GM12864 (cell line): ENCODE measurements around the gene NSMCE1.

Source experiments
- DNase-seq: peaks from one replicate; pipeline ENCODE4 v3.0.0-alpha.2; 2011; ENCODE audit warnings: low read depth
- H3K4me3 ChIP-seq: 2 replicates; pipeline ENCODE4 v1.5.1; 2011; ENCODE audit warnings: mild to moderate bottlenecking, low read depth, low read length, control low read depth
- TF ChIP-seq, protein P1 (sequence below): IDR thresholded peaks from 2 replicates; pipeline ENCODE4 v1.5.1; 2011; ENCODE audit warnings: low read depth, mild to moderate bottlenecking, moderate library complexity, low read length, control low read depth, inconsistent platforms; ENCODE audit errors: missing control alignments

The NSMCE1 gene

DNA sequence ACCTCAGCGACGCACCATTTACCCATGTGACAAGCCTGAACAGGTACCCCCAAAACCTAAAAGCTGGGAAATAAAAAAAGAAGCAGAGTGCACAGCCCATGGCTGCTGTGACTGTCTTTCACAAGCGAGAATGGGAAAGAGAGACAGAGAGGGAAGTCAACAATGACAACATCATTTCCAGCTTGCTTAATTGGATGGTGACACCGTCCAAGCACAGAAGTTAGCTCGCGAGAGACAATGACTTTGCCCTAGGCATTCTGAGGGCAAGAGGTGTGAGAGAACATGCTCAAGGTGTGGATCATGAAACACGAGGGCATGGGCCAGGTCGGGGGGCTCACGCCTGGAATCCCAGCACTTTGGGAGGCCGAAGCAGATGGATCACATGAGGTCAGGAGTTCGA lies 19.3 kb upstream of the NSMCE1 start:
- TF ChIP-seq, protein P1, sequence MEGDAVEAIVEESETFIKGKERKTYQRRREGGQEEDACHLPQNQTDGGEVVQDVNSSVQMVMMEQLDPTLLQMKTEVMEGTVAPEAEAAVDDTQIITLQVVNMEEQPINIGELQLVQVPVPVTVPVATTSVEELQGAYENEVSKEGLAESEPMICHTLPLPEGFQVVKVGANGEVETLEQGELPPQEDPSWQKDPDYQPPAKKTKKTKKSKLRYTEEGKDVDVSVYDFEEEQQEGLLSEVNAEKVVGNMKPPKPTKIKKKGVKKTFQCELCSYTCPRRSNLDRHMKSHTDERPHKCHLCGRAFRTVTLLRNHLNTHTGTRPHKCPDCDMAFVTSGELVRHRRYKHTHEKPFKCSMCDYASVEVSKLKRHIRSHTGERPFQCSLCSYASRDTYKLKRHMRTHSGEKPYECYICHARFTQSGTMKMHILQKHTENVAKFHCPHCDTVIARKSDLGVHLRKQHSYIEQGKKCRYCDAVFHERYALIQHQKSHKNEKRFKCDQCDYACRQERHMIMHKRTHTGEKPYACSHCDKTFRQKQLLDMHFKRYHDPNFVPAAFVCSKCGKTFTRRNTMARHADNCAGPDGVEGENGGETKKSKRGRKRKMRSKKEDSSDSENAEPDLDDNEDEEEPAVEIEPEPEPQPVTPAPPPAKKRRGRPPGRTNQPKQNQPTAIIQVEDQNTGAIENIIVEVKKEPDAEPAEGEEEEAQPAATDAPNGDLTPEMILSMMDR = no peak
- DNase-seq = no peak

DNA sequence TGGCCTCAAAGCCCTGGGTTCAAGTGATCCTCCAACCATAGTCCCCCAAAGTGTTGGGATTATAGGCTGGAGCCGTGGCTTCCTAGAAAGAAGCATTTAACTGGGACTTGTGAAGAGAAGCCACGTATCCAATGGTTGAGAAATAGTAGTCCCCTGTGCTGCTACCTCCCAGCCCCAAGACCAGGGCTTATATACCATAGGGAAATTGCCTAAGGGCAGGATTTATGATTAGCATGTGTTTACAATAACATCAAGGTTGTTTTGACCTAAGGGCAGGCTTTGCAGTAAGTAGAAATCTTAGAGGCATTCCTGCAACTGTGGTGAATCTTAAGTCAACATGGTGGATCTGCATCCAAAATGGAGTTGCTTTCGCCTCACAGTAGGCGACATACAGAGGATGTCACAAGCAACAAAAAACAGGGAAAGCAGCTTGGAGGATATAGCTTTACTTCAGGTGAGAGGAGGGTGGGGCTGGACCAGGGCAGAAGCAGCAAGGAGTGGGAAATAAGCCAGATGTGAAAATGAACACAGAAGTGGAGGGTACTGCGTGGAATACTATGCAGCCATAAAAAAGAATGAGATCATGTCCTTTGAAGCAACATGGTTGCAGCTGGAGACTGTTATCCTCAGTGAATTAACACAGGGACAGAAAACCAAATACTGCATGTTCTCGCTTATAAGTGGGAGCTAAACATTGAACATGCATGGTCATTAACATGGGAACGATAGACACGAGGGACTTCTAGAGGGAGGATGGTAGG lies 18.7 kb upstream of the NSMCE1 start:
- no peak overlapping the region for H3K4me3 ChIP-seq
- no peak for DNase-seq
- TF ChIP-seq, protein P1 = no peak

More for the DNA sequence above, 19.3 kb upstream of the NSMCE1 start:
- H3K4me3 ChIP-seq = no peak overlapping the region

DNA sequence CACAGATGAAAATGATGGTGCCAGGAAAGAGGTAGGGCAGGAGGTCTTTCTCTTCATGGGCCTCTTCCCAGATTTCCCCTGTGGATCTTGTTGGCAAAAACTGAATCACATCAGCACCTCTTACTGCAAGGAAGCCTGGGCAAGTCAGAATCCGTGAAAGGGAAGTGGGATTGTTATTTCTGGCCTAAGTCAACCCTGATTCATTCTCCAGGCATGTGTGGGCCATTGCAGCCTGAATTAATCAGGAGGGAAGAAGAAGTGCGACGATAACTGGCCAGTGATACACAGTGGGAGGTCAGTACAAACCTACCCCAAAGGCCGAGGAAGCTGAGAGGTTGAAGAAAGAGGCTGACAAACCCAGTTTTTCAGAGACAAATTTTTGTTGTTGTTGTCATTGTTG lies 17.9 kb upstream of the NSMCE1 start:
- DNase-seq = no peak
- TF ChIP-seq, protein P1 = no peak
- H3K4me3 ChIP-seq = no peak overlapping the region

DNA sequence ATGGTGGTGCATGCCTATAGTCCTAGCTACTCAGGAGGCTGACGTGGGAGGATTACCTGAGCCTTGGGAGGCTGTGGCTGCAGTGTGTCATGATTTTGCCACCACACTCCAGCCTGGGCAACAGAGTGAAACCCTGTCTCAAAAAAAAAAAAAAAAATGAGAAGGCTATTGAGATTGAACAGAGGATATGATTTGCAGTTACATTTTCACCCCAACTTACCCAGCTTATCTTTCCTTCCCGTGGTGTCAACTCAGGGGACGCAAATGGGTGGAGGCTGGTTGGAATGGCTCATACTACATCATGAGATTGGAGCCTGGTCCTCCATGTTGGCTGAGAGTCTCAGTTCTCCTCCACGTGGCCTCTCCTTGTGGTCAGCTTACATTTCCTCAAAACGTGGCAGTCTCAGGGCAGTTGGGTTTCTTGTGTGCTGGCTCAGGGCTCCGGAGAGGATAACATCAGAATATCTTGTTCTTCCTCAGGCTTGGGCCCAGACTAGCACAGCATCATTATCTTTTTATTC lies 17.2 kb upstream of the NSMCE1 start:
- DNase-seq = no peak
- TF ChIP-seq, protein P1 = no peak
- no peak overlapping the region for H3K4me3 ChIP-seq

DNA sequence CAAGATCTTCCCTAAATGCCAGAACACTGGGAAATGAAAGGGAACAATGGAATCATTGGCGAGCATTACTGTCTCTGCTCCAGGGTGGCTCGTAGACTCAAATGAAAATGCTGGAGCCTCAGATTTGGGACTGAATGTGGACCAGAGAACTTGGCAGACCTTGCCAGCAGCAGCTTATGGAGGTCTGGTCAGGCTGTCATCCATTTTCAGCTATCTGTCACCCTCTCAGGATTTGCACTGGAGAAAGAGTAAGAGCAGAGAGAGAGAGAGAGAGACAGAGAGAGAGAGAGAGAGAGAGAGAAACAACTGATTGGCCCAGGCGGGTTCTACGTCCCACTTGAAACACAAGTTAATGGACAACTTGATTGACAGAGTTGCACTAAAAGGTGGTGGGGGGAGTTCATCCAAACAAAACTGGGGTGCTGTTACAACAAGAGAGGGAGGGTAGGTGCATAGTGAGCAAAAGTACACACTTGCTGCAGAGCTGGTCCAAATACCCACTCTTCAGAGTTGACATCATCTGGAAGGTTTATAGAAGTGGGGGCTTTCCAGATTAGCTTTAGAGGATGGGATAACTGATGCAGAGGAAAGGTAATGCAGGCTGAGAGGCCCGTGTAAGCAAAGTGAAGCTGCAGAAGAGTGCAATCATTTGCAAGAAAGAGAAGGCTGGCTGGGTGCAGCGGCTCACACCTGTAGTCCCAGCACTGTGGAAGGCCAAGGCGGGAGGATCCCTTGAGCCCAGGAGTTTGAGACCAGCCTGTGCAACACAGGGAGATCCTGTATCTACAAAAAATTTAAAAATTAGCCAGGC lies 16.5 kb upstream of the NSMCE1 start:
- TF ChIP-seq, protein P1 = no peak
- no peak overlapping the region for H3K4me3 ChIP-seq
- no peak for DNase-seq

DNA sequence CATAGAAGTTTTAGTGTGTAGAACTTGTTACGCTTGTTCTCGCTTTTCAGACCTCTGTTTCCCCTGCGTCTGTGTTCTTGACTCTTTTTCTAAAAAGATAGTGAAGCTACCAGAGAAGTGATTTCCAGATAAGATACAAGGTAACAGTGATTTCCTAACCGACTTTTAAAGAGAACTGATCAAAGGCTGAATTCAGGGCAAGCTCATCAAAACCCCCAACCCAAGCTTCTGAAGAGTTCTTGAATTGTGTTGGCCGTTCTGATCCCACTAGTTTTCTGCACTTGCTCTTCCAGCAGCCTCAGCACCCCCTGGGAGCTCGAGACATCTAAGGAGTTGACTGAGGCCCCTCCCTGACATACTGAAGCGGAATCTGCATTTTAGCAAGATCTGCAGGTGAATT lies 12.7 kb upstream of the NSMCE1 start:
- TF ChIP-seq, protein P1 = no peak
- no peak for DNase-seq

More for the DNA sequence above, 12.7 kb upstream of the NSMCE1 start:
- no peak overlapping the region for H3K4me3 ChIP-seq
